GM21717 (cell line): Measurements from ENCODE around the gene UNKL.
A peak's percentile ranks its signal among the peaks of the same experiment; 100 is the strongest.

Experiments used
- ATAC-seq: cut with Tn5 transposase; IDR thresholded peaks from one replicate; pipeline ENCODE4 v1.9.1; 2021; ENCODE audit warnings: mild to moderate bottlenecking, moderate library complexity; ENCODE audit not compliant: unreplicated experiment

The UNKL gene

GRCh38 chr16:1356061-1356900 is 58.2 kb downstream of the UNKL start:
- ATAC-seq = no peak

GRCh38 chr16:1355591-1355990 is 58.9 kb downstream of the UNKL start:
- ATAC-seq = no peak

- ATAC-seq = no peak
These were observed 59.5 kb downstream of the UNKL start for GRCh38 chr16:1354815-1355540.

GRCh38 chr16:1351582-1352362 is 62.7 kb downstream of the UNKL start, which contains the start of the genes GNPTG and TSR3:
Gene GNPTG, plus strand, starts transcription at chr16:1351931. Its CDS starts 35 bp downstream, at chr16:1351966.
Gene TSR3, minus strand, starts transcription at chr16:1351878. Its CDS starts 74 bp downstream, at chr16:1351804.
- peak; percentile 41 for ATAC-seq

- peak; percentile 9 for ATAC-seq
These were observed 63.3 kb downstream of the UNKL start for GRCh38 chr16:1351215-1351581.

GRCh38 chr16:1350691-1351090 is 63.8 kb downstream of the UNKL start:
- ATAC-seq = no peak

- ATAC-seq = no peak
These were observed 64.6 kb downstream of the UNKL start for GRCh38 chr16:1349951-1350350.

- no peak for ATAC-seq
These were observed 65.2 kb downstream of the UNKL start for GRCh38 chr16:1349351-1349750.

GRCh38 chr16:1348926-1349325 is 65.6 kb downstream of the UNKL start:
- no peak for ATAC-seq

GRCh38 chr16:1348441-1348840 is 66.1 kb downstream of the UNKL start:
- no peak for ATAC-seq

GRCh38 chr16:1347962-1348361 is 66.5 kb downstream of the UNKL start:
- ATAC-seq = no peak

GRCh38 chr16:1347286-1347855 is 67.1 kb downstream of the UNKL start:
- ATAC-seq = no peak

GRCh38 chr16:1346422-1347285 is 67.8 kb downstream of the UNKL start:
- no peak for ATAC-seq

GRCh38 chr16:1345651-1346421 is 68.7 kb downstream of the UNKL start:
- ATAC-seq = no peak

- ATAC-seq = no peak
These were observed 69.4 kb downstream of the UNKL start for GRCh38 chr16:1345087-1345486.

GRCh38 chr16:1344499-1344898 is 70.0 kb downstream of the UNKL start:
- no peak for ATAC-seq

- ATAC-seq = no peak
These were observed 70.9 kb downstream of the UNKL start for GRCh38 chr16:1343428-1344242.
